NCI-H1417 (cell line): ENCODE data around the gene CCDC24.

Source experiments
- DNase-seq, 3 experiments: peaks; one replicate each; lab custom pipeline; 2025; lab: John Stamatoyannopoulos, UW

Gene CCDC24

DNA sequence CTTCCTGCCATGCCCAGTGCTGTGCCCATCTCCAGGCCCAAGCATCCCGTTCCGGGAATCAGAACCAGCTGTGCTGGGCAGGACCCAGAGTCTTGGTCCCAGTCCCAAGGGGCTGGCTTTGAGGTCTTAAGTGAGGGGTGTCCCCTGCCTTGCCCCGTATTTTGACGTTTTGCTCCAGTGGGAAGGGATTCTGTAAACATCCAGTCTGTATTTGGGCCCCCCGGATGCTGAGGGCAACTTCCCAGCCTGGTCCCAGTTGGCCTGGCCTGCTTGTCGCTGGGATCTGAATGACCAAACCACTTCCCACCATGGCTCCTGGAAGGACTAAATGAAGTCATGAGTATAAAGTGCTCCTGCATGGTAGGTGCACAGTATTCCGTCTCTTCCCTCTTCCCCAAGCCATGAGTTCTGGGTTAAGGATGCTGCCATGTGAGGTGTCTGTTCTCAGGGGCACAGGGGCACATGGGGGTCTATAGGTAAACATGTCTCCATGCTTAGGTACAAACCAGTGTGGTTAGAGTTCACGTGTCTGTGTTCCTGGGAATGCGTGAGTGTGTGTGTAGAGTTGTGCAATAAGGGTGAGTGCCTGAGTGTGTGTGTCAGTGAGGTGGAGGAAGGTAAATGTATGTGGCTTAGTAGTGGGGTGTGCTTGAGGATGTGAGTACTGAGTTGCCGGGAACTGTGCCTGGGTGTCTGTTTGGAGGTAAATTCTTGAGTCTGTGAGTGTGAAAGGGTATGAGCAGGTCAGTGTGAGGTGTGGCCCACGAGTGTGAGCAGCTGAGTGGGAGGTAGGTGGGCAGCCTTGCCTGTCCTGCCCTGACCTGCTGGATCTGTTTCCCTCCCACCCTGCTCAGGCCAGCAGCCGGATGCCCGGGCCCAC, 10.9 kb upstream of the CCDC24 start:
- no peak for DNase-seq

DNA sequence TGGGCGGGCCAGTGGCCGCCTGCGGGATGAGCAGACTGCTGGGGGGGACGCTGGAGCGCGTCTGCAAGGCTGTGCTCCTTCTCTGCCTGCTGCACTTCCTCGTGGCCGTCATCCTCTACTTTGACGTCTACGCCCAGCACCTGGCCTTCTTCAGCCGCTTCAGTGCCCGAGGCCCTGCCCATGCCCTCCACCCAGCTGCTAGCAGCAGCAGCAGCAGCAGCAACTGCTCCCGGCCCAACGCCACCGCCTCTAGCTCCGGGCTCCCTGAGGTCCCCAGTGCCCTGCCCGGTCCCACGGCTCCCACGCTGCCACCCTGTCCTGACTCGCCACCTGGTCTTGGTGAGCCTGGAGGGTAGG, 10.3 kb upstream of the CCDC24 start:
- DNase-seq, result no peak

DNA sequence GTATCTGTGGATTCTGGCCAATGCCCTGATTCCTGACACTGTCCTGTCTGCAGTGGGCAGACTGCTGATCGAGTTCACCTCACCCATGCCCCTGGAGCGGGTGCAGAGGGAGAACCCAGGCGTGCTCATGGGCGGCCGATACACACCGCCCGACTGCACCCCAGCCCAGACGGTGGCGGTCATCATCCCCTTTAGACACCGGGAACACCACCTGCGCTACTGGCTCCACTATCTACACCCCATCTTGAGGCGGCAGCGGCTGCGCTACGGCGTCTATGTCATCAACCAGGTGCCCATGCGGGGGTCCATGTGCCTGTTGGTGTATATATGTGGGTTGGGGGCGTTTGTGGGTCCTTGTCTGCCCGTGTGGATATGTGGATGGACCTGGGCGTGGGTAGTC, 9.8 kb upstream of the CCDC24 start:
- no peak for DNase-seq

DNA sequence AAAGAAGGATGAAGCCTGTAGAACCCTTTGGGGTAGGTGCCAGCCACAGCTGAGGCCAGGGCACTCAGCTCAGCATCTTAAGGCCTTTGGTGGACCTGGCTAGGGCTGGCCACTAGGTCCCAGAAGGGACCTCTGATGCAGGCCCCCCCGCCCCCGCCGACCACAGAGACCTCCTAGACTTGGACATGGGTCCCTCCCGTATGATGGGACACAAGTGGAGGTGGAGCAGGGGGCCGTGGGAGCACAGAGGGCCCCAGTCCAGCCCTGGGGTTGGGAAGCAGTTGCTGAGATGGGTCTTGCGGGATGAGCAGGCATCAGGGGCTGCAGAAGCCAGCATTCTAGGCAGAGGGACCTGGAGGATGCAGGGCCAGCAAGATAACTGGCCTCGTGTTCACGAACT, 9.2 kb upstream of the CCDC24 start:
- no peak for DNase-seq

DNA sequence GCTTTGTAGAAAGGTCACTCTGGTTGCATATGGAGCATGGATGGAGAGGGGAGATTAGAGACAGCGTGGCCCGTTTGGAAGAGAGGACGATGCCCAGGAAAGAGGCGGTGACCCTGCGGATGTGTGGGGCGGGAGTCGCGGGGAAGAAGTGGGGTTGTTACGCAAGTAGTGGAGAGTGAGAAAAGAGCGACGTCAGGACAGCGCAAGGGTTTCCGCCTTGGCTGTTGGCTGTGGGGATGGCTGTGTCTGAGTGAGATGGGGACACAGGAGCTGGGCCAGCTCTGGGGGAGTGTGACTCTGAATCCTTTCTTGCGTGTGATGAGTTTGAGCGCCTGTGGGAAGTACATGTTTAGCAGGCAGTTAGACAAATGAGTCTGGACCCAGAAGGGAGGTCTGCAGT, 8.6 kb upstream of the CCDC24 start:
- no peak for DNase-seq

DNA sequence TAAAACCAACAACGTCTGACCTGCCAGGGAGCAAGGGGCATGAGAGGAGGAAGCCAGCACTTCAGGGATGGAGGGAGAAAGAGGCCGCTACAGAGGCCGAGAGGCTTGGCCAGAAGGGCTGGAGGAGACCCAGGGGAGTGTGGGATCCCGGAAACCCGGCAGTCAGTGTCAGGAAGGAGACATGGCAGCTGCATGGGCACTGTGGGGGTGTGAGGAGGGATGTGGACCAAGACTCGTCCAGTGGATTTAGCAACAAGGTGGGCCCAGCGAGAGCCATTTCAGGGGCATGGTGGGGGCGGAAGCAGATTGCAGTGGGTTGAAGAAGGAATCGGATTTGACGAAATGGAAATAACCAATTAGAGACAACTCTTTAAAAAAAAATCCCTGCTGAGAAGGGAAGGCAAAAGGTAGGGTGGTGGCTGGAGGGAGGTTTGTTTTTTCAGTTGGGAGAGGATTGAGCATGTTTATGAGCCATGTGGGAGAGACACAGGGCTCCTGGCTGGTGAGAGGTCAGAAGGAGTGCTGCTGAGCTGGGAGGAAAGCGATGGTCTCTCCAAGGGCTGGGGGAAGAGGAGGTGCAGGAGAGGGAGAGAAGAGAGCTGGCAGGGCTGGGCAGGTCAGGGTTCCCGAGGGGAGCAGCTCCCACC, 8.0 kb upstream of the CCDC24 start:
- no peak for DNase-seq

DNA sequence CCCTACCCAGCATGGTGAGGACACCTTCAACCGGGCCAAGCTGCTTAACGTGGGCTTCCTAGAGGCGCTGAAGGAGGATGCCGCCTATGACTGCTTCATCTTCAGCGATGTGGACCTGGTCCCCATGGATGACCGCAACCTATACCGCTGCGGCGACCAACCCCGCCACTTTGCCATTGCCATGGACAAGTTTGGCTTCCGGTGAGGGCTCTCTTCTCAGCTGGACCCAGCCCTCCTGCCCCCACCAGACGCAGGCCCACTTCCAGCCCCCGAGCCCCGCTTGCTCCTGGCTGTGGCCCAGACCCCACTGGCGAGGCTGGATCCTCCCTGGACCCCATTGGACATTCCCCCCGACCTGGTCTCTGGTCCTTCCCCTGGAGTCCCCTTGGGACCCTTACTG, 6.5 kb upstream of the CCDC24 start:
- no peak for DNase-seq

DNA sequence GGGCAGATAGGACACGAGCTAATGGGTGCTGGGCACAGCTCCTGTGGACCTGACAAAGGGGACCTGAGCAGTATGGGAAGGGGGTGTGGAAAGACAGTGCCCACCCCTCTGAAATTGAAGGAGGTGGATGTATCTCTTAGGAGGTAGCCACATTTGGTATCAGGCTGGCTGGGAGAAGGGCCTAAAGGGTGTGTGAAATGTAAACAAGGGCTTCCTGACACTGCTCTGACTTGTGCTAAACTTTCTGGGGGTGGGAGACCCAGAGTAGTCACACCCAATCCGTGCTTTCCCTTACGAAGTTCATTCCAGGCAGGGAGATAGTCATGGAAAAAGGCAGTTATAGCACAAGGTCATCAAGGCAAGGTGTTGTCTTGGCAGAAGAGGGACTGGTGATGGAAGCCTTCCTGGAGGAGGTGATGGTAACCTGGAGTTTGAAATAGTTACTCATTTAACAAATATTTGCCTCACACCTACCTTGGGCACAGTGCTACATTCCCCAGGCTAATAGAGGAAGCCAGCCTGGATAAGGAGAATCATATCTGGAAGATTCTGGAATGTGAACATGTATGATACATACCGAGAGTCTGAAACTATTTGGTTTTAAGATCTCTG, 5.3 kb upstream of the CCDC24 start:
- no peak for DNase-seq

DNA sequence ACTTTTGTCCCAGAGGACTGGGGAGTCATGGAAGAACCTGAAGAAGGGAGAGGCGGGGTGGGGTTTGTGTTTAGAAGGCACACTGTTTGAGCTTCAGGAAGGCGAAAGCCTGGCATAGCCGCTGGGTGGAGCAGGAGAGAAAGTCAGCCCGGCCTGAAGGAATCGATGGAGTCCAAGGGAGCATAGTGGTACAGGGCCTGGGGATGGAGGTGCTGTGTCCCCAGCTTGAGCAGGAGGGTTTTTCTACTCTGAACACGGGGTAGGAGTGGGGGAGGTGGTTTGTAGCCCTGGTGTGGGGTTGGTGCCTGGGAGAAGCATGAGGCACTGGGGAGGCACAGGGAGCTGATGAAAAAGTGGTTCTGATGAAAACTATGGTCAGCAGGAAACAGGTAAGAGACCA, 4.7 kb upstream of the CCDC24 start:
- DNase-seq, result no peak

DNA sequence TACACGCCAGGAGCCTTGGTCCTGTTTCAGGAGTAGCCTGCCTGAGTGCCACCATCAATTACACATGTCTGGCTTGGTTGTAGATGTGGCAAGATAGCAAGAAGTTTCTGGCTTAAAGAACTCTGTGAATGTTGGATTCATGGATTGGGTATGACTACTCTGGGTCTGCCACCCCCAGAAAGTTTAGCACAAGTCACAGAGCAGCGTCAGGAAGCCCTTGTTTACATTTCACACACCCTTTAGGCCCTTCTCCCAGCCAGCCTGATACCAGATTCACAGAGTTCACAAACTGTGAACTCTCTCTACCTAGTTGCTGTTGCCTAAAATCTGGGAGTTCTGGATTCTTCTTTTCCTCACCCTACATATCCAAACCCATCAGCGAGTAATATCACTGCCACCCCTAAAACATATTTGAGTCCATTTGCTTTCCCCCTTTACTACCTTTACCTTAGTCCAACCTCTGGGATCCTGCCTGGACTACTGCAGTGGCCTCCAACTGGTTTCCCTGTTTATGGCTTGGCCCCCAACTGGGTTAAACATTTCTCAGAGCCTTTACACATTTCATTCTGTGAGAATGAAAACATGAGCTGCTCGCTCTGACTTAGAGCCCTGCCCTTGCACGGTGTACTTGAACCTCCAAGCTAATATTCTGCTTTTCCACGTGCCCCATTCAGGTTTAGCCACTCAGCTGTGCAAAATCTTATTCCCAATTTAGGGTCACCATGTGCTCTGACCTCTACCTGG, 4.1 kb upstream of the CCDC24 start:
- DNase-seq, result no peak

DNA sequence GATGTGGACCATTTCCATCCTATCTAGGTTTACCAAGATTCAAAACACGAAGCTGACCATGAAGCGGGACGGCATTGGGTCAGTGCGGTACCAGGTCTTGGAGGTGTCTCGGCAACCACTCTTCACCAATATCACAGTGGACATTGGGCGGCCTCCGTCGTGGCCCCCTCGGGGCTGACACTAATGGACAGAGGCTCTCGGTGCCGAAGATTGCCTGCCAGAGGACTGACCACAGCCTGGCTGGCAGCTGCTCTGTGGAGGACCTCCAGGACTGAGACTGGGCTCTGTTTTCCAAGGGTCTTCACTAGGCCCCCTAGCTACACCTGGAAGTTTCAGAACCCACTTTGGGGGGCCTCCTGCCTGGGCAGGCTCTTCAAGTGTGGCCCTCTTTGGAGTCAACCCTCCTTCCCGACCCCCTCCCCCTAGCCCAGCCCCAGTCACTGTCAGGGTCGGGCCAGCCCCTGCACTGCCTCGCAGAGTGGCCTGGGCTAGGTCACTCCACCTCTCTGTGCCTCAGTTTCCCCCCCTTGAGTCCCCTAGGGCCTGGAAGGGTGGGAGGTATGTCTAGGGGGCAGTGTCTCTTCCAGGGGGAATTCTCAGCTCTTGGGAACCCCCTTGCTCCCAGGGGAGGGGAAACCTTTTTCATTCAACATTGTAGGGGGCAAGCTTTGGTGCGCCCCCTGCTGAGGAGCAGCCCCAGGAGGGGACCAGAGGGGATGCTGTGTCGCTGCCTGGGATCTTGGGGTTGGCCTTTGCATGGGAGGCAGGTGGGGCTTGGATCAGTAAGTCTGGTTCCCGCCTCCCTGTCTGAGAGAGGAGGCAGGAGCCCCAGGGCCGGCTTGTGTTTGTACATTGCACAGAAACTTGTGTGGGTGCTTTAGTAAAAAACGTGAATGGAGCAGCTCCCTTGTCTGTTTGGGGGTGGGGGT, 864 bp upstream of the CCDC24 start:
- peak in 1 of 3 experiments; percentile 52 for DNase-seq

DNA sequence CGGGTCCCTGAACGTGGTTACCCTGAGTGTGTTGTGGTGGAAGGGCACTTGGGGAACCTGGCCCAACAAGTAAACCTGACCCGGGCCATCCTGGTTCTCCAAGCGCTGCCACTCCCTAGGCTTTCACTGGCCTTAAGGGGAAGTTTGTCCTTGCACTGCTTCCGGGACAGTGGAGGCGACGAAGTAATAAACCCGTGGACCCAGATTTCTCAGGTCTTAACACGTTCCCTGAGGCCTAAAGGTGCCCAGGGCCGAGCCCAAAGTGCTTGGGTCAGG, 261 bp upstream of the CCDC24 start:
- no peak for DNase-seq

DNA sequence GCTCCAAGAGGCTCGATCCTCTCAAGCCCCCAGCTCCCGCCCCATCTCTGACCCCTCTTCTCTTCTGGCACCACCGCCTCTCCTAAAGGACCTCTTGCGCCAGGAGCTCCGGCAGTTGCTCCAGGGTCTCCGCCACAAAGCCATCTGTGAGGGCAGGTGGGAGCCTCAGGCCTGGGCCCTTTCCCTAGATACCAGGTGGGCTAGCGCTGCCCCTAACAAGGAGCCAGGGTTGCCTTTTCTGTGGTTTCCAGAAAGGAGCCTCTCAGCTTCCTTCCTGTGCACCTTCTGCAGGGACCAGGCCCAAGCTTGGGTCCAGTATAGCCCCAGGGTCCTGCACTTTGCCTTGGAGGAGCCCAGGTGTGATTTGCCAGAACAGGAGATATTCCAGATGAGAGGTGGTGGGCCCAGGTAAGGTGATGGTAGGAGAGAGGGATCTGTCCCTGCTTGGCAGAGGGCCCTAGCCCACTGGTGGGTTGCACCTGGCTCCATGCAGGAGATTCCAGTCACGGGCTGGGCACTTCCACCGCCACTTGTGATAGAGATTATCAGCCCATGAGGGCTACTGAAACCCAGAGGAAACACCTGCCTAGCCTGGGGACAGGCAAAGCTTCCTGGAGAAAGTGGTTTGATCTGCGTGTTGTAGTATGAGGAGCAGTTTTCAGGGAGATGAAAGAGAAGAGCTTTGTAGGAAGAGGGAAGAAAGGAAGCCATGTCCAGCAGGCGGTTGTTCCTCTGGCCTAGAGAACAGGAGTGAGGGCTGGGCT, 1.0 kb downstream of the CCDC24 start:
- peak in 2 of 3 experiments; percentile 63 to 65 for DNase-seq

DNA sequence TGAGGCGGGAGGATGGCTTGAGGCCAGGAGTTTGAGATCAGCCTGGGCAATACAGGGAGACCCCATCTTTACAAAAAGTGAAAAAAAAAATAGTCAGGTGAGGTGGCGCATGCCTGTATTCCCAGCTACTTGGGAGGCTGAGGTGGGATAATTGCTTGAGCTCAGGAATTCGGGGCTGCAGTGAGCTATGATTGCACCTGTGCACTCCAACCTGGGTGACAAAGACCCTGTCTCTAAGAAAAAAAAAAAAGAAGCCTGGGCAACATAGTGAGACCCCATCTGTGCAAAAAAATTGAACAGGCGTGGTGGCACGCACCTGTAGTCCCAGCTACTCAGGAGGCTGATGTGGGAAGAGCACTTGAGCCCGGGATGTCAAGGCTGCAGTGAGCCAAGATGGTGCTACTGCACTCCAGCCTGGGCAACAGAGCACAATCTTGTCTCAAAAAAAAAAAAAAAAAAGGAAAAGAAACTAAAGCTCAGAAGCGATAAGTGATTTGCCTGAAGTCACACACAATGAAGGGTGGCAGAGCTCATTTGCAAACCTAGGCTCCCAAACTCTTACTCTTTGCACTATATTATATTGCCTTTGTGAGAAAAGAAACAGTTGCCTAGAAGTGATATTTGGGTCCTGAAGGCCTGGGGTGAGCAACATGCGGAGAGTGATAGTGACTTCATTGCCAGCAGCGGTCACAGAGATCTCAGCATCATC, 2.0 kb downstream of the CCDC24 start:
- DNase-seq, result no peak

DNA sequence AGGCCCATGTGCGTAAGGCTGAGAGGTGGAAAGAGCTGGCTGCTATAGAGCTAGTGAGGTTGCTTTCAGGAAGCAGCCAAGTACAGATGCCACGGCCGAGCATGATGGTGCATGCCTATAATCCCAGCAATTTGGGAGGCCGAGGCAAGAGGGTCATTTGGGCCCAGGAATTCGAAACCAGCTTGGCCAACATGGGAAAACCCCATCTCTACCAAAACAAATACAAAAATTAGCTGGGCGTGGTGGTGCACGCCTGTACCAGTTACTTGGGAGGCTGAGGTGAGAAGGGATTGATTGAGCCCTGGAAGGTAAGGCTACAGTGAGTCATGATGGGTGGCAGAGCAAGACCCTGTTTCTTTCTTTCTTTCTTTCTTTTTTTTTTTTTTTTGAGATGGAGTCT, 2.7 kb downstream of the CCDC24 start:
- DNase-seq, result no peak

DNA sequence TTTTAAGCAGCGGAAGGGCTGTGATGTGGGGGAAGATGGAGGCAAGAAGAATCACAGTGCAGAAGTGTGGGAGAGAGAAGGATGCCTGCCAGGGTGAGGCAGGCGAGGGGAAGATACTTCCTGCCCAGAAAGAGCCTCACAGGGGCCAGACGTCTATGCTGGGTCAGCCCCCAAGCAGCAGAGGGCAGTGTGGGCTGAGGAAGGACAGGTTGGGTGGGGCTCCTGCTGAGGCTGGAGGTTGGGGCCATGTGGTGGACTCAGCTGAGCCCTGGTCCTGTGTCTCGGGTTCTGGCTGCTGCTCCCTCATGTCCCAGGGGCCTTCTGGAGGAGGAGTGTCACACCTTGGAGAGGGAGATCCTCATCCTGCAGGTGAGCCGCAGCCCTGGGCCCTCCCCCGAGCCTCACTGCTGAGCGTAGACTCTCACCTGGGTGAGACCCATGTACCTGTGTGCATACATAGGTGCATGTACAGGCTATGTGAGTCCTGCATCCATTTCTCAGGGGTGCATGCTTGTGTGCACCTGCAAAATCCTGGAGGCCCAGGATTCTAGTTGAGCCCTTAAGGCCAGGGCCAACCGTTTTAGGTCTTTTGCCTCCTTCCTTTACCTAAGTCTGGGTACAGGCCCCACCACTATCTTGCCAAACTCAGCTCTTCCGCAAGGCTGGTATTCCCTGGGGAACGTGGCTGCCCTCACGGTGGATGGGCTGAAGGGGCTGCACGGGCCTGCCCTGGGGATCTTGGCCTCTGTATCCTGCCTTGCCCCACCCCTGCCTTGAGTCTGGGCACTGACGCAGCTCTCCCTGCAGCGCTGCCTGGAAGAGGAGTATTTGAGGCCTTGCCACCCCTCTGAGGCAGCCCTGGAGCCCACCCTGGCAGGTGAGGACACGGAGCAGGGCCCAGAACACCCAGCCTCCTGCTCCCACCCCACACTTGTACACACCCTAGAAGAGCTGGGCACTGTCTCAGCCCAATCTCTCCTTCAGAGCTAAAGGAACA, 3.7 kb downstream of the CCDC24 start:
- peak in 2 of 3 experiments; percentile 13 to 20 for DNase-seq

DNA sequence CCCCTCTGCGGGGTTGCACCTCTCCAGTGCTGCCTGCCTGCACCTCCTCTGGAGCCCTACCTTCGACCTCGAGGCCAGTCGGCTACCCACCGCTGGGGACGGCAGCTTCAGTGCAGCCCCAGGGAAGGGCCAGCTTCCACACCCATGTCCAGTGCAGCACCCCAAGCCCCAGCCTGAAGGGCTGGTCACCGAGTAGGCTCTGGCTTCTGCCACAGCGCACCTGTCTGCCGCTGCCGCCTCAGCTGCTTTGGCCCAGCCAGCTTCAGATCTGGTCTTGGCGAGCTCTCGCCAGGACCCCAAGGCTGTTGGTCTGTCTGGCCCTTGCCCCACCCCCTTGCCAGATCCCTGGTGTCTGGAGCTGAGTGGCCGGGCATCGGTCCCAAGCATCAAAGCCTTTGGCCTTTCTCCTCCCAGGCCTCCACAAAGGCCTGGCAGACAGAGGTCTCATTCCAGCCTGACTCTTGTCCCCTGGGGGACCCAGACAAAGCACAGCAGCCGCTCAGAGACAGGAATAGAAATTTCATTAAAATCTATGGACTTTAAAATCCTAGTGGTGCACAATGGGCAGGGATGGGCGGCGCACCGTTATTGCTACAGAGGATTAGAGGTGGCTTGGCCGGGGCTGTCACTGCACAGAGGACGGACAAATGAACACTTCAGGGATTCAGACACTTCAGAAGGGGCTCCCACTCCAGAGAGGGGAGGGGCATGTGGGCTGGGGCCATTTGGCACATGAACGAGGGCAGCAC, 4.8 kb downstream of the CCDC24 start:
- no peak for DNase-seq

DNA sequence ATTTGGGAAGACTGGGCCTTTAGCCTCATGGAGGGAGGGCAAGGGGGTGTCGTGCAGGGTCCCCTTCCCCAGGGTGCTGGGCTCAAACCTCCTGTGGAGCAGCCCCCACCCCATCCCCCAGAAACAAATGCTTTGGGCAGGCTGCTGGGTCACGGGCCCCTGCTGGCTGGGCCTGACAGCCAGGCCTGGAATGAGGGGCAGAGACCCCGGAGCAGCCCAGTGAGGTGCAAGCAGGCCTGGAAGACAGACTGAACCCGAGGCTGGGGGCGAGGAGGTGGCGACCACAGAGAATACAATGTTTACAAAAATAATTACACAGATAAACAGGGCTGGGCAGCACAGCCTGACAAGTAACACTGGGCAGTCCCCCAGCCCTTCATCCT, 5.3 kb downstream of the CCDC24 start:
- no peak for DNase-seq
